Measurements from ENCODE around the gene FIGNL1. TPM values are rescaled to one million over a fixed set of nuclear protein-coding genes. Genes with fewer than 3 reads are reported as not detected.

Gene FIGNL1
- total and polyA plus RNA-seq, 7 donors, result 0.60 to 8.6 (median 6.9) TPM

DNA sequence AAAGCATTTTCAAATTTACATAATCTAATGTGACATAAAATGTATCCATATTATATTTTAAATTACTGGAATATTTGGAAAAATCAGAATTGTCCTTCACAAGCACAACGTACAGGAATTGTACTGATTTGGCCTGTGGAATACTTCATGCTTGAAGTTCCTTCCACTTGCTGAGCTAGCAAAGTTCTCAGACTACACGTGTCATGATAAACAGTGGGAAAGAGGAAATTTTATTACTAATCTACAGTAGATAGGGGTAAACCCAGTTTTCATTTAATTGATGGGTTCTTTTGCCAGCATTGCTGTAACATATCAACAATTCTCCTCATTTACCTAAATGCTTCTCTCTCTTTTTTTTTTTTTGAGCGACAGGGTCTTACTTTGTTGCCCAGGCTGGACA lies 45.6 kb upstream of the FIGNL1 start:
- DNase-seq, result no peak
- Histone ChIP-seq H3K9me3 (no peaks in the 10 kb centered on the region), H3K4me1 (no peaks in the 10 kb centered on the region), H3K27me3 (no peaks in the 10 kb centered on the region), H3K4me3 (no peak overlapping the region), H3K36me3 (no peaks in the 10 kb centered on the region), H3K27ac (no peak overlapping the region)
- 80 to 81% methylated on average over 3 of the region's 3 CpGs for WGBS, 2 donors
- TF ChIP-seq POLR2A (IDR thresholded peaks at IDR 0.05) (no peak), POLR2AphosphoS5 (IDR thresholded peaks at IDR 0.05) (no peak), EP300 (IDR thresholded peaks at IDR 0.05) (no peak)
- TF ChIP-seq, protein P1, sequence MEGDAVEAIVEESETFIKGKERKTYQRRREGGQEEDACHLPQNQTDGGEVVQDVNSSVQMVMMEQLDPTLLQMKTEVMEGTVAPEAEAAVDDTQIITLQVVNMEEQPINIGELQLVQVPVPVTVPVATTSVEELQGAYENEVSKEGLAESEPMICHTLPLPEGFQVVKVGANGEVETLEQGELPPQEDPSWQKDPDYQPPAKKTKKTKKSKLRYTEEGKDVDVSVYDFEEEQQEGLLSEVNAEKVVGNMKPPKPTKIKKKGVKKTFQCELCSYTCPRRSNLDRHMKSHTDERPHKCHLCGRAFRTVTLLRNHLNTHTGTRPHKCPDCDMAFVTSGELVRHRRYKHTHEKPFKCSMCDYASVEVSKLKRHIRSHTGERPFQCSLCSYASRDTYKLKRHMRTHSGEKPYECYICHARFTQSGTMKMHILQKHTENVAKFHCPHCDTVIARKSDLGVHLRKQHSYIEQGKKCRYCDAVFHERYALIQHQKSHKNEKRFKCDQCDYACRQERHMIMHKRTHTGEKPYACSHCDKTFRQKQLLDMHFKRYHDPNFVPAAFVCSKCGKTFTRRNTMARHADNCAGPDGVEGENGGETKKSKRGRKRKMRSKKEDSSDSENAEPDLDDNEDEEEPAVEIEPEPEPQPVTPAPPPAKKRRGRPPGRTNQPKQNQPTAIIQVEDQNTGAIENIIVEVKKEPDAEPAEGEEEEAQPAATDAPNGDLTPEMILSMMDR (IDR thresholded peaks at IDR 0.05), result no peak
- intact Hi-C loops (cut with DNase I), result no loop called here

DNA sequence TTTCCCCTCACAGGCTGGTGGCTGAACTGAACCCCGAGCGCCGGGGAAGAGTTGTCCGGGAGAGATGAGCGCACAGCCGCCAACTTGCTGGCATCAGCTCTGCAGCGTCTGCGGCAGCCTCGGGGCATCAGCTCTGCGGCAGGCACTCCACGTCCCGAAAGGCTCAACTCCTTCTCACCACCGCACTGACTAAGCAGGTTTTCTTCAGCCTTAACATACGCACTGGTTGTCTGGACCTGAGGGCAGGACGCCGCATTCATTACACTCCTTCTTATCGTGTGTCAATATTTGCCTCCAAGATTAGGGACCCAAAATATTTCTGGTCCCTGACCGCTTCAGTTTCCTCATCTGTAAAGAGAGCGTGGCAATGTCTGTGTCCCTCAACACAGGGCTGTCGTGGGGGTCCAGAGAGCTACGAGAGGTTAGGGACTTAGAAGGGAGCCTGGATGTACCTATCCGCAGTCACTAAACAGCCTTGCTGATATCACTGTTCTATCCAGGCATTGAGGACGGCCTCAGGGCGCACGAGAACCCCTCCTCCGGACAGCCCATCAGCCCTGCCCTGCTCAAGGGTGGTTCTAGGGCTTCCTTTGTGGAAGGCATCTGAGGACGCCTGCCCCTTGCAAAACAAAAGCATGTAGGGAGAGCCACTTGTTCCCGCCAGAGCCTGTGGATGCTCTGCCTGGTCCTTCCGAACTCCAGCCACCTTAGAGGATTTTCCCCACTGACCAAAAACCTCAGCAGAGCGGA lies 42.8 kb upstream of the FIGNL1 start:
- Histone ChIP-seq H3K36me3 (no peaks in the 10 kb centered on the region), H3K27me3 (no peaks in the 10 kb centered on the region), H3K27ac (no peak overlapping the region), H3K4me3 (no peak overlapping the region), H3K9me3 (no peaks in the 10 kb centered on the region), H3K4me1 (no peaks in the 10 kb centered on the region)
- intact Hi-C loops (cut with DNase I), result no loop called here
- TF ChIP-seq POLR2A (IDR thresholded peaks at IDR 0.05) (no peak), EP300 (IDR thresholded peaks at IDR 0.05) (no peak), POLR2AphosphoS5 (IDR thresholded peaks at IDR 0.05) (no peak)
- TF ChIP-seq, protein P1 (IDR thresholded peaks at IDR 0.05), result no peak
- WGBS, 2 donors, result 95% methylated on average over 30 of the region's 30 CpGs
- no peak for DNase-seq

- 89 to 95% methylated on average over 1 of the region's 1 CpG for WGBS, 2 donors
- H3K36me3 ChIP-seq, result no peaks in the 10 kb centered on the region
- DNase-seq, result no peak
- no peak for TF ChIP-seq POLR2A (IDR thresholded peaks at IDR 0.05)
- no peak for TF ChIP-seq POLR2AphosphoS5 (IDR thresholded peaks at IDR 0.05)
- TF ChIP-seq, protein P1 (IDR thresholded peaks at IDR 0.05), result no peak
- no peak for TF ChIP-seq EP300 (IDR thresholded peaks at IDR 0.05)
- H3K27ac ChIP-seq, result no peak overlapping the region
- no peak overlapping the region for H3K4me3 ChIP-seq
- H3K4me1 ChIP-seq, result no peaks in the 10 kb centered on the region
- no peaks in the 10 kb centered on the region for H3K9me3 ChIP-seq
- intact Hi-C loops (cut with DNase I), result no loop called here
- no peaks in the 10 kb centered on the region for H3K27me3 ChIP-seq
Measured at GRCh38 chr7:50491943-50492342, 41.8 kb upstream of the FIGNL1 start.

- no peak for TF ChIP-seq EP300 (IDR thresholded peaks at IDR 0.05)
- TF ChIP-seq, protein P1 (IDR thresholded peaks at IDR 0.05), result no peak
- TF ChIP-seq POLR2A (IDR thresholded peaks at IDR 0.05), result no peak
- no peak for TF ChIP-seq POLR2AphosphoS5 (IDR thresholded peaks at IDR 0.05)
- Histone ChIP-seq H3K27me3 (no peaks in the 10 kb centered on the region), H3K4me3 (no peak overlapping the region), H3K4me1 (no peaks in the 10 kb centered on the region), H3K9me3 (no peaks in the 10 kb centered on the region), H3K36me3 (no peaks in the 10 kb centered on the region), H3K27ac (no peak overlapping the region)
- intact Hi-C loops (cut with DNase I), result no loop called here
- 72 to 77% methylated on average over 5 of the region's 5 CpGs for WGBS, 2 donors
- no peak for DNase-seq
Measured at GRCh38 chr7:50491209-50491608, 41.1 kb upstream of the FIGNL1 start.

- TF ChIP-seq, protein P1 (IDR thresholded peaks at IDR 0.05), result no peak
- TF ChIP-seq POLR2A (IDR thresholded peaks at IDR 0.05), result no peak
- no peak for TF ChIP-seq POLR2AphosphoS5 (IDR thresholded peaks at IDR 0.05)
- TF ChIP-seq EP300 (IDR thresholded peaks at IDR 0.05), result no peak
- Histone ChIP-seq H3K4me3 (no peak overlapping the region), H3K36me3 (no peaks in the 10 kb centered on the region), H3K27ac (no peak overlapping the region), H3K9me3 (no peaks in the 10 kb centered on the region), H3K27me3 (no peaks in the 10 kb centered on the region), H3K4me1 (no peaks in the 10 kb centered on the region)
- intact Hi-C loops (cut with DNase I), result no loop called here
- no peak for DNase-seq
Measured at GRCh38 chr7:50488379-50488778, 38.2 kb upstream of the FIGNL1 start.
